ENCODE results near the gene MCTP1.

DNA sequence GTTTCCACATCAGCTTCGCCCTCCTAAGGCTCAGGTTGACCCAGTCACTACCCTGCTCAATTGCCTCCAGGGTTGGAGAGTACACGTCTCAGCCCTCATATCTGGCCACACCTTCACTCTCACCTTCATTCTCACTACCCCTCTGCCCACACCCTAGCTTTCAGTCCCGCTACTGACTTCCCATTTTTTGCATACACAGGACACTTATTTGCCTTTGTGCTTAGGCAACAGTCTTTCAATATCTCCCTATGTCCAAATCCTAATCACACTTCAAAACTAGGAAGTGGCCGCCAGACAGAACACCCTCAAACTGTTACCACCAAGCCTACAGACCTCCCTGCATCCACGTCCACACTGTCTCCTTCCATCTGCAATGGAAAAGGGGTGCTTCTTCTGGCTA is 10.9 kb downstream of the MCTP1 start:
- TF ChIP-seq, protein P1, sequence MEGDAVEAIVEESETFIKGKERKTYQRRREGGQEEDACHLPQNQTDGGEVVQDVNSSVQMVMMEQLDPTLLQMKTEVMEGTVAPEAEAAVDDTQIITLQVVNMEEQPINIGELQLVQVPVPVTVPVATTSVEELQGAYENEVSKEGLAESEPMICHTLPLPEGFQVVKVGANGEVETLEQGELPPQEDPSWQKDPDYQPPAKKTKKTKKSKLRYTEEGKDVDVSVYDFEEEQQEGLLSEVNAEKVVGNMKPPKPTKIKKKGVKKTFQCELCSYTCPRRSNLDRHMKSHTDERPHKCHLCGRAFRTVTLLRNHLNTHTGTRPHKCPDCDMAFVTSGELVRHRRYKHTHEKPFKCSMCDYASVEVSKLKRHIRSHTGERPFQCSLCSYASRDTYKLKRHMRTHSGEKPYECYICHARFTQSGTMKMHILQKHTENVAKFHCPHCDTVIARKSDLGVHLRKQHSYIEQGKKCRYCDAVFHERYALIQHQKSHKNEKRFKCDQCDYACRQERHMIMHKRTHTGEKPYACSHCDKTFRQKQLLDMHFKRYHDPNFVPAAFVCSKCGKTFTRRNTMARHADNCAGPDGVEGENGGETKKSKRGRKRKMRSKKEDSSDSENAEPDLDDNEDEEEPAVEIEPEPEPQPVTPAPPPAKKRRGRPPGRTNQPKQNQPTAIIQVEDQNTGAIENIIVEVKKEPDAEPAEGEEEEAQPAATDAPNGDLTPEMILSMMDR (IDR thresholded peaks at IDR 0.05; ENCODE audit: poor library complexity, severe bottlenecking): no peak
- TF ChIP-seq EZH2 (IDR thresholded peaks at IDR 0.05; ENCODE audit: borderline replicate concordance, insufficient read depth, low read length, poor library complexity, severe bottlenecking): no peak
- no peak for TF ChIP-seq RAD21 (conservative IDR thresholded peaks at IDR 0.05)
- no peak for TF ChIP-seq SMC3 (conservative IDR thresholded peaks at IDR 0.05; ENCODE audit: poor library complexity)

Data from neural cell (in vitro differentiated cells).